ENCODE measurements around the gene CDC42EP3. TPM values are rescaled to one million over a fixed set of nuclear protein-coding genes. Genes with fewer than 3 reads are reported as not detected.

CDC42EP3 gene
- total and polyA plus RNA-seq, 2 experiments from 2014 or later: 31.4 TPM

GRCh38 chr2:37635504-37636380 lies 35.7 kb downstream of the CDC42EP3 start:
- ATAC-seq: no peak
- Mint-ChIP-seq H3K27ac (no peak overlapping the region), H3K4me1 (peaks cover 22% of the 10 kb centered on the region), H3K9me3 (no peaks in the 10 kb centered on the region), H3K36me3 (ENCODE audit: low read depth) (peaks cover 6% of the 10 kb centered on the region; the same call in 1 of the 3 replicates), H3K4me3 (no peak overlapping the region), H3K27me3 (ENCODE audit: insufficient read depth, low read depth, poor library complexity) (no peaks in the 10 kb centered on the region)
- H4K20me1 ChIP-seq (replicated peaks; ENCODE audit: insufficient read depth): no peaks in the 10 kb centered on the region
- TF ChIP-seq CTCF (conservative IDR thresholded peaks at IDR 0.05; ENCODE audit: low read depth in 2 of 2) (no peak), REST (IDR thresholded peaks at IDR 0.05; ENCODE audit: unreplicated experiment) (no peak), JUNB (IDR thresholded peaks at IDR 0.05; ENCODE audit: unreplicated experiment) (no peak), POLR2AphosphoS5 (IDR thresholded peaks at IDR 0.05; ENCODE audit: low read depth) (no peak), ETS1 (IDR thresholded peaks at IDR 0.05) (no peak), CREB1 (CRISPR knock-in tag; IDR thresholded peaks at IDR 0.05; ENCODE audit: low read depth) (no peak), ZNF462 (CRISPR knock-in tag; IDR thresholded peaks at IDR 0.05) (no peak)
- no peak overlapping the region for H3K27ac ChIP-seq (ENCODE audit: low read depth)
- no peaks in the 10 kb centered on the region for H3K4me1 ChIP-seq (ENCODE audit: insufficient read depth)
- H2AFZ ChIP-seq: no peak overlapping the region
- H3K4me3 ChIP-seq: no peak overlapping the region
- no peak for DNase-seq (ENCODE audit: low spot score)
- no peaks in the 10 kb centered on the region for H3K79me2 ChIP-seq (replicated peaks; ENCODE audit: insufficient read depth)
- no peak overlapping the region for H3K4me2 ChIP-seq
- no peaks in the 10 kb centered on the region for H3K36me3 ChIP-seq (ENCODE audit: insufficient read depth)
- H3F3A ChIP-seq (replicated peaks; ENCODE audit: low read depth): no peaks in the 10 kb centered on the region
- H3K9me2 ChIP-seq (ENCODE audit: insufficient read depth): peaks cover 13% of the 10 kb centered on the region
- H3K27me3 ChIP-seq (ENCODE audit: insufficient read depth): no peaks in the 10 kb centered on the region
